GM12891 (cell line): ENCODE results near the gene SESTD1.

Experiments used
- POLR2A ChIP-seq: IDR thresholded peaks from 2 replicates; pipeline ENCODE4 v1.6.1; 2011; ENCODE audit warnings: low read depth, low read length, control low read depth
- POLR2AphosphoS5 ChIP-seq: IDR thresholded peaks from 2 replicates; pipeline ENCODE4 v1.6.1; 2011; ENCODE audit warnings: low read depth, low read length, control low read depth
- POU2F2 ChIP-seq: IDR thresholded peaks from 2 replicates; pipeline ENCODE4 v1.6.1; 2011; ENCODE audit warnings: low read depth, mild to moderate bottlenecking, control low read depth, low read length, moderate library complexity
- SPI1 ChIP-seq: IDR thresholded peaks from 2 replicates; pipeline ENCODE4 v1.6.1; 2011; ENCODE audit warnings: low read depth, low read length, control low read depth
- TAF1 ChIP-seq: IDR thresholded peaks from 2 replicates; pipeline ENCODE4 v1.6.1; 2011; ENCODE audit warnings: low read depth, low read length, control low read depth

GRCh38 chr2:179290329-179290728, 25.7 kb upstream of the SESTD1 start:
- TF ChIP-seq POLR2A (no peak), POLR2AphosphoS5 (no peak), TAF1 (no peak), SPI1 (no peak), POU2F2 (no peak)
